Mucosa of descending colon (tissue), 3 donors: ENCODE data around the gene TRIB2. TPM values are rescaled to one million over a fixed set of nuclear protein-coding genes. Genes with fewer than 3 reads are reported as not detected.

Experiments
- ATAC-seq: fragments of 200-7000 bp; cut with Tn5 transposase; one replicate; pipeline ENCODE4 v1.9.1; 2020; ENCODE audit warnings: mild to moderate bottlenecking, moderate library complexity
- DNase-seq, 3 donors: peaks; one replicate each; pipeline ENCODE4 v3.0.0-alpha.2; 2020
- H3K36me3 ChIP-seq: fragments of 200-600 bp; one replicate; pipeline ENCODE4 v1.8.0; 2021; ENCODE audit warnings: low read depth, mild to moderate bottlenecking
- H3K4me1 ChIP-seq: fragments of 200-600 bp; one replicate; pipeline ENCODE4 v1.8.0; 2021; ENCODE audit warnings: low read depth, mild to moderate bottlenecking
- H3K4me3 ChIP-seq: fragments of 200-600 bp; one replicate; pipeline ENCODE4 v1.8.0; 2021; ENCODE audit warnings: mild to moderate bottlenecking
- H3K9me3 ChIP-seq: fragments of 200-600 bp; one replicate; pipeline ENCODE4 v1.8.0; 2021; ENCODE audit warnings: mild to moderate bottlenecking
- CTCF ChIP-seq: fragments of 200-600 bp; IDR thresholded peaks from one replicate; pipeline ENCODE4 v1.8.0; 2022; ENCODE audit warnings: antibody characterized with exemption, mild to moderate bottlenecking
- intact Hi-C, 2 donors: fragments of 100-400 bp; cut with DNase I in 1 of 2; cut with micrococcal nuclease in 1 of 2; formaldehyde crosslinking; loops; one replicate each; pipeline versions ENCODE4 v1.11.0 to v1.11.1; 2022; cut with DNase I, micrococcal nuclease
- total RNA-seq, 3 donors: library from RNA; stranded (reverse); fragmentation: NEBNext Ultra II Directional in 2 of 3; extraction: Animal tissue kit (Norgen Biotek cat#: 25700) in 2 of 3; gene quantifications; one replicate each; pipeline versions ENCODE4 v1.2.1 to v1.2.4, GENCODE V29; 2021 to 2023
- donor health status: DM: no; HTN: no; CAD: no; lungs with moderate emphysema.
- donor health status: DM: no; HTN: no; CAD: no.
- donor health status: DM: no; HTN: yes; CAD: no.

TRIB2 gene
- total RNA-seq, 3 donors from 2014 or later: 4.9 to 28.3 (median 6.8) TPM

GRCh38 chr2:12767996-12768624, 51.4 kb downstream of the TRIB2 start:
- no peak for ATAC-seq
- no peak overlapping the region for H3K4me3 ChIP-seq
- H3K9me3 ChIP-seq: no peaks in the 10 kb centered on the region
- no peaks in the 10 kb centered on the region for H3K4me1 ChIP-seq
- no peaks in the 10 kb centered on the region for H3K36me3 ChIP-seq
- intact Hi-C loops: no loop called here
- no peak for DNase-seq
- no peak for TF ChIP-seq CTCF

GRCh38 chr2:12769492-12770105, 52.9 kb downstream of the TRIB2 start:
- no peak for ATAC-seq
- Histone ChIP-seq H3K9me3 (no peaks in the 10 kb centered on the region), H3K4me3 (no peak overlapping the region), H3K36me3 (no peaks in the 10 kb centered on the region), H3K4me1 (no peaks in the 10 kb centered on the region)
- TF ChIP-seq CTCF: no peak
- no peak for DNase-seq
- intact Hi-C loops: no loop called here

- no peak for TF ChIP-seq CTCF
These were observed 53.7 kb downstream of the TRIB2 start for GRCh38 chr2:12770300-12770968.

GRCh38 chr2:12771154-12771553, 54.4 kb downstream of the TRIB2 start:
- no peaks in the 10 kb centered on the region for H3K4me1 ChIP-seq
- no peaks in the 10 kb centered on the region for H3K9me3 ChIP-seq
- TF ChIP-seq CTCF: no peak
- H3K36me3 ChIP-seq: no peaks in the 10 kb centered on the region
- DNase-seq (no peak), ATAC-seq (no peak)
- H3K4me3 ChIP-seq: no peak overlapping the region
- intact Hi-C loops: no loop called here

More at GRCh38 chr2:12770300-12770968, 53.7 kb downstream of the TRIB2 start:
- ATAC-seq (no peak), DNase-seq (no peak)
- Histone ChIP-seq H3K4me1 (no peaks in the 10 kb centered on the region), H3K9me3 (no peaks in the 10 kb centered on the region), H3K4me3 (no peak overlapping the region), H3K36me3 (no peaks in the 10 kb centered on the region)
- intact Hi-C loops: no loop called here

- TF ChIP-seq CTCF: no peak
- Histone ChIP-seq H3K4me3 (no peak overlapping the region), H3K9me3 (no peaks in the 10 kb centered on the region), H3K4me1 (no peaks in the 10 kb centered on the region), H3K36me3 (no peaks in the 10 kb centered on the region)
- no peak for ATAC-seq
- DNase-seq: no peak
- intact Hi-C loops: no loop called here
These were observed 57.1 kb downstream of the TRIB2 start for GRCh38 chr2:12773586-12774394.
